HG03135 (cell line): ENCODE results near the gene TMEM203.

Experiments used
- ATAC-seq: cut with Tn5 transposase; IDR thresholded peaks from one replicate; pipeline ENCODE4 v1.9.1; 2021; ENCODE audit warnings: mild to moderate bottlenecking, moderate library complexity; ENCODE audit not compliant: unreplicated experiment

TMEM203 gene

DNA sequence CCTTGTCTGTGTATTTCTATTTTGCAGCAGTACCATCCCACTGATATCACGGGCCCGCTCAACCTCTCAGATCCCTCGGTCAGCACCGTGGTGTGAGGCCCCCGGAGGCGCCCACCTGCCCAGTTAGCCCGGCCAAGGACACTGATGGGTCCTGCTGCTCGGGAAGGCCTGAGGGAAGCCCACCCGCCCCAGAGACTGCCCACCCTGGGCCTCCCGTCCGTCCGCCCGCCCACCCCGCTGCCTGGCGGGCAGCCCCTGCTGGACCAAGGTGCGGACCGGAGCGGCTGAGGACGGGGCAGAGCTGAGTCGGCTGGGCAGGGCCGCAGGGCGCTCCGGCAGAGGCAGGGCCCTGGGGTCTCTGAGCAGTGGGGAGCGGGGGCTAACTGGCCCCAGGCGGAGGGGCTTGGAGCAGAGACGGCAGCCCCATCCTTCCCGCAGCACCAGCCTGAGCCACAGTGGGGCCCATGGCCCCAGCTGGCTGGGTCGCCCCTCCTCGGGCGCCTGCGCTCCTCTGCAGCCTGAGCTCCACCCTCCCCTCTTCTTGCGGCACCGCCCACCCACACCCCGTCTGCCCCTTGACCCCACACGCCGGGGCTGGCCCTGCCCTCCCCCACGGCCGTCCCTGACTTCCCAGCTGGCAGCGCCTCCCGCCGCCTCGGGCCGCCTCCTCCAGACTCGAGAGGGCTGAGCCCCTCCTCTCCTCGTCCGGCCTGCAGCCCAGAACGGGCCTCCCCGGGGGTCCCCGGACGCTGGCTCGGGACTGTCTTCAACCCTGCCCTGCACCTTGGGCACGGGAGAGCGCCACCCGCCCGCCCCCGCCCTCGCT lies 37.5 kb downstream of the TMEM203 start:
- no peak for ATAC-seq

GRCh38 chr9:137167277-137167746 lies 38.1 kb downstream of the TMEM203 start:
- ATAC-seq = no peak

DNA sequence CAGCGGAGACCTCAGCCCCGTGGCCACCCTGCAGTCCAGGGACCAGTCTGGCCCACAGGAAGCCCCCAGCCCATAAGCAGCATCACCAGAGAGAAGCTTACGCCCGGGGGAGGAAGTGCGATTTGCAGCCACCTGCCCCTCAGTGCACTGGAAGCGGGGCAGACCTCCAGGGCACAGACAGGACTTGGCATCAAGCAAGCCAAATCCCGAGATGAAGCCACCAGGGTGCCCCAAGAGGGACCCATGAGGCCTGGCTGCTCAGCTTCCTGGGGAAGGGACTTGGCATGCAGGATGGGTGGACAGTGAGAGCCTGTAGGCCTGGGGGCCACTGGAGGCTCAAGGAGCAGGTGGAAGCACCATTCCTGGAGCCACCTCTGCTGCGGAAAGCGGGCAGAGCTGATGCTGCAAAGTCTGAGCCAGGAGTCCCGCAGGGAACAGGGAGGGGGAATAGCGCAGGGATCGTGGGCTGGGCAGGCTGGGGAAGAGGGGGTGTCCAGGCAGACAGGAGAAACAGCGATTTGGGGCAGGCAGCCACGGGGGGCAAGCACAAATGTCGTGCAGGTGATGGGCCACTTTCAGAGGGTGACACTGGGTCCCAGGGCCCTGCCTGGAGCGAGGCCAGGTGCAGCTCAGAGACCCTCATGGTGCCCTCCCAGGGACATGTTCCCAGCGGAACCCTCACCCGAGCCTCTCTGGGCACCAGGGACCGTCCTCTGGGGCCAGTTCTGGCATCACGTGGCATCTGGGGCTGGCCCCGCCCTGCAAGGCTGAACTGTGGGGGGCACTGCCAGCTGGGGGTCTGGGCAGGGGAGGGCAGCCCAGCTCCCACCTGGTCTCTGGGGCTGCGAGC lies 38.8 kb downstream of the TMEM203 start:
- ATAC-seq = no peak

DNA sequence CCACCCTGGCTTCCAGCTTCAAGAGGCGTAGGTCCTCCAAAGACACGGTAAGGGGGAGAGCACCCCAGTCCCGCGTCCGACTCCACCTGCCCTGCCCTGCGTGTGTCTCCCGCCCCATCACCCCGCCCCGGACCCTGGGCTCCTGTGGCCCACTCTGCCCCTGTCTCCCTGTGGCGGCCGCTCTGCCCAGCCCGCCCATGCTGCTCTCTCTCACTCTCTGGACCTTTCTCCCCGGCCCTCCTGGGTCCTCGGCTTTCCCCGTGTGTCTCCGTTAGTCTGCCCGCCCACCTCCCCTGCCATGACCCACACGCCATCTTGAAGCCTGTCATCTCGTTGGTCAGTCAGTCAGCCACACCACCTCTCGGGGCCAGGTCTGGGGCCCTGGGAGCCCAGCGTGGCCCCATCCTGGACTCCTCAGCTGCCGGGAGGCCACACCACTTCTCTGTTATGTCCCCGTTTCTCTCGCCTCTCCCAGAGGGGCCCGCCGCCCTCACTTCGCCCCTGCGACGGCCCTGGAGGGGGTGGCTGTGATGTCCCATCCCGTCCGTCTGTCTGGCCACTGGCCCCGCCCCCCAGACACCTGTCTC lies 40.1 kb downstream of the TMEM203 start:
- ATAC-seq = no peak

GRCh38 chr9:137164370-137165249 lies 40.8 kb downstream of the TMEM203 start:
- ATAC-seq = no peak

DNA sequence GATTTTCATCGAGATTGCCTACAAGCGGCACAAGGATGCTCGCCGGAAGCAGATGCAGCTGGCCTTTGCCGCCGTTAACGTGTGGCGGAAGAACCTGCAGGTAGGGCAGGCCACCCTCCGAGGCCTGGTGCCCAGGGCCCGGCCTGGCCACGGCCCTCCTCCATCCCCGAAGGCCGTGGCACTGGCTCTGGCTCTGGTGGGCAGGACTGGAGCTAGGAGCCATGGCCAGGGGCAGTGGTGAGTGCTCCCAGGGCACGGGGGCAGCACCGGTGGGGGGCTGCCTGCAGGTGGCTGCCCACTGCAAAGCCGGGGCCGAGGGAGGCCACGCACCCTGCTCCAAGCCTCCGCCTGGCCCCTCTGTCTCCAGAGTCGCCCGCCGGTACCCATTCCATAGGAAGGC lies 41.6 kb downstream of the TMEM203 start:
- ATAC-seq = no peak

GRCh38 chr9:137163365-137163715 lies 42.1 kb downstream of the TMEM203 start:
- no peak for ATAC-seq

GRCh38 chr9:137162505-137163364 lies 42.7 kb downstream of the TMEM203 start:
- ATAC-seq = no peak

DNA sequence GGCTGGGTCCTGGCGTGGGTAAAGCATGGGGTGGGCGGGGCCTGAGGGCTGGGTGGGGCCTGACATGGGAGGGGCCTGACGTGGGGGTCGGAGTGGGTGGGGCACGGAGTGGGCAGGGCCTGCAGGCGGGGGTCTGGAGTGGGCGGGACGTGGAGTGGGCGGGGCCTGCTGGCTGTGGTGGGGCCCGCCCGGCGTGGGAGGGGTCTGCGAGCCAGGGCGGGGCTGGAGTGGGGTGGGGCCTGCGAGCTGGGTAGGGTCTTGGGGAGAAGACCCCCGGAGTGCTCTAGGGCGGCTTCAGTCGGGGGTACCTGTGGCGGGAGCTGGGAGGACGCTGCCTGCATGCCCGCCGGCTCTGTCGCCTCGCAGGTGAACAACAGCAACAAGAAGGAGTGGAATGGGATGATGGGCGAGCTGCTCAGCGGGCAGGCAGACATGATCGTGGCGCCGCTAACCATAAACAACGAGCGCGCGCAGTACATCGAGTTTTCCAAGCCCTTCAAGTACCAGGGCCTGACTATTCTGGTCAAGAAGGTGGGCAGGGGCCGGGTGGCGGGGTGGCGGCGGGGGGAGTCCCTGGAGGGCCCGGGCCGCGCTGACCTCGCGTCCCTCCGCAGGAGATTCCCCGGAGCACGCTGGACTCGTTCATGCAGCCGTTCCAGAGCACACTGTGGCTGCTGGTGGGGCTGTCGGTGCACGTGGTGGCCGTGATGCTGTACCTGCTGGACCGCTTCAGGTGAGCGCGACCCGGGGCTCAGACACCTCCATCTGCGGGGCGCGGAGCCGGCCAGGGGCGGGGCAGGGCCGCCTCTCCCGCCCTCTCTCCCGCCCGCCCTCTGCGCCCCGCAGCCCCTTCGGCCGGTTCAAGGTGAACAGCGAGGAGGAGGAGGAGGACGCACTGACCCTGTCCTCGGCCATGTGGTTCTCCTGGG lies 43.6 kb downstream of the TMEM203 start:
- ATAC-seq = no peak

DNA sequence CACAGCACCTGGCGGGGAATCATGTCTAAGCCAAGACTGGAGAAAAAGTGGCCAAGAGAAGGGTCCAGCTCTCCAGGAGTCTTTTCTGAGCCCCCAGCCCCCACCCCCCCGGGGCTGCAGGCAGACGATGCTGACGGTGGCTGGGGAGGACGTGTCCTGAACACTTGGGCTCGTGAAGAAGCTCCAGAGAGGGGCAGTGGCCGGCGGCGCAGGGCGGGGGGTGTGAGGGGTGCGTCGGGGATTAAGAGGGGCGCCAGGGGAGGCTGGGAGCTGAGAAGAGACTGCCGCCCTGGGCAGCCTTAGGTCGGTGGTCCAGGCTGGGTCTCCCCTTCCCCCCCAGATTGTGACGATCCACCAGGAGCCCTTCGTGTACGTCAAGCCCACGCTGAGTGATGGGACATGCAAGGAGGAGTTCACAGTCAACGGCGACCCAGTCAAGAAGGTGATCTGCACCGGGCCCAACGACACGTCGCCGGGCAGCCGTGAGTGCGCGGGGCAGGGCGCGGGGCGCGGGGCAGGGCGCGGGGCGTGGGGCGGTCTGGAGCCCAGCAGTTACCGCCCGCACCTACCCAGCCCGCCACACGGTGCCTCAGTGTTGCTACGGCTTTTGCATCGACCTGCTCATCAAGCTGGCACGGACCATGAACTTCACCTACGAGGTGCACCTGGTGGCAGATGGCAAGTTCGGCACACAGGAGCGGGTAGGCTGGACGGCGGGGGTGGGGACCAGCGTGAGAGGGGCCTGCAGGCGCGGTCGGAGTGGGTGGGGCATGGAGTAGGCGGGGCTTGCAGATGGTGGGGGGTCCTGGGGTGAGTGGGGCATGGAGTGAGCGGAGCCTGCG lies 44.5 kb downstream of the TMEM203 start:
- ATAC-seq = no peak

DNA sequence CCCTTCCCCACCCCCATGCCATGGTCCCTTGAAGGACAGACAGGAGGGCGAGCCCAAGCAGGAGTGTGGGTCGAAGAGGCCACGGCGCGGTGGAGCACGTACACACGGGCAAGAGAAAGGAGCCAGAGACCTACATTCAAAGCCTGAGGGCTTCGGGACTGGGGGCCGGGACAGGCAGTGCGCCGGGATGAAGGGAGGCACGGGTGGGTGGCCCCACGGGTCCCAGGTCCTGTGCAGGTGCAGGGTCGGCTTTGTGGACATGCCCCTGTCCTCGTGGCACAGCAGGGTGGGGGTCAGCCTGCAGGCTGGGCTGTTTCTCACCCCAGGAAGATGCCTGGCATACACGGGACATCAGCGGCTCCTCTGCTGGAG lies 45.4 kb downstream of the TMEM203 start:
- no peak for ATAC-seq

- no peak for ATAC-seq
Measured at GRCh38 chr9:137159105-137160053, 46.1 kb downstream of the TMEM203 start.

DNA sequence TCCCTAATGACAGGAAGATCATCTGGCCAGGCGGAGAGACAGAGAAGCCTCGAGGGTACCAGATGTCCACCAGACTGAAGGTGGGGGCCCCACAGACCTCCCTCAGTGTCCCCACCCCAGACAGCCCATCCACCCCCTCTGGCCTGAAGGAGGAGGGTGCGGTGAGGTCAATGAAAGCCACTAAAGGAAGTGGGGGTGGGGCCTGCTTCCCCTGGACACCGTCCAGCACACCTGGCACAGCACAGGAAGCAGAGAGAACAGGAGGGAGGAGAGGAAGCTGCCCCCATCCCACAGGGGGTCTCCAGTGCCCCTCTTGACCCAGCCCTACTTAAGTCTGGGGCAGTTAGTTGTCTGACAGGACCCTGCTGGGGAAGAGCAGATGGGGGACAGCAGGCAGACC lies 46.8 kb downstream of the TMEM203 start:
- ATAC-seq = no peak

- no peak for ATAC-seq
Measured at GRCh38 chr9:137157618-137158415, 47.6 kb downstream of the TMEM203 start.

- ATAC-seq = no peak
Measured at GRCh38 chr9:137156567-137157375, 48.7 kb downstream of the TMEM203 start.
